K562 (cell line): ENCODE data around the gene RABEPK. TPM values are rescaled to one million over a fixed set of nuclear protein-coding genes. Genes with fewer than 3 reads are reported as not detected.

Source experiments
- RUNX1 ChIP-seq: sonication (generic); IDR thresholded peaks from 2 replicates; pipeline ENCODE4 v1.6.1; 2016; ENCODE audit warnings: antibody characterized with exemption, low read depth
- polyA plus RNA-seq, 8 experiments: library from polyadenylated mRNA; depleted of rRNA in 4 of 8; stranded (reverse) in 5 of 8; unstranded in 3 of 8; fragments of >200 nt; fragmentation: Nextera tagmentation in 2 of 8; fragmentation: Illumina TruSeq in 1 of 8; extraction: Ambion mirVana in 2 of 8; extraction: Trizol in 1 of 8; gene quantifications; 2 replicates each; pipeline versions ENCODE4 v1.2.1 to v1.2.3, GENCODE V29; 2011 to 2014; ENCODE audit warnings: inconsistent platforms in 1 of 8, missing spikeins in 1 of 8
- total RNA-seq, 7 experiments: library from RNA; depleted of rRNA in 6 of 7; stranded (reverse); fragments of >200 nt in 6 of 7; fragmentation: Illumina TruSeq in 2 of 7; extraction: Trizol in 2 of 7; gene quantifications; 2 replicates each; pipeline versions ENCODE4 v1.2.1 to v1.2.3, GENCODE V29; 2011 to 2021; ENCODE audit warnings: low replicate concordance in 1 of 7
- TF ChIP-seq, protein P1 (sequence below), 2 experiments: fragments of 450-650 bp; IDR thresholded peaks; 2 replicates each; pipeline ENCODE4 v1.6.1; 2016; ENCODE audit warnings: mild to moderate bottlenecking in 2 of 2, borderline replicate concordance in 1 of 2, low read depth in 1 of 2, moderate library complexity in 1 of 2

Gene RABEPK
- total and polyA plus RNA-seq, 9 of the 15 experiments (the other 6 are each of a cell fraction or from before 2014, with no cell fraction given) = 38.3 to 113 (median 52.8) TPM

DNA sequence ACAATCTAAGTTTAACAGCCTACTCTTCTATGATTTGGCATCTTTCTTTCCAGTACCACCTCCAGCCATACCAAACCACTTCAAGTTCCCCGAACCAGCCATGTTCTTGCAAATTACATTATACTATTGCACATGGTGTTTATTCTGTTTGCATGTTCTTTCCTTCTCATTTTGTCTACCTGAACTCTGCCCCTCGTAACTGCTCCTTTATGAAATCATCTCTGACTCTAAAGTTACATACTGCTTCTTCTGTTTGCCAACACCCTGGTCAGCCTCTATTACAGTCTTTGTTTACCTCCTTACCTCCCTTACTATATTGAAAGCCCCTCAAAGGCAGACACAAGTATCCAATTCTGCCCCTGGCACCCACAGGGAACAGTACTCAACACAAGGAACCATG is 16.8 kb upstream of the RABEPK start (continued):
- TF ChIP-seq, protein P1, sequence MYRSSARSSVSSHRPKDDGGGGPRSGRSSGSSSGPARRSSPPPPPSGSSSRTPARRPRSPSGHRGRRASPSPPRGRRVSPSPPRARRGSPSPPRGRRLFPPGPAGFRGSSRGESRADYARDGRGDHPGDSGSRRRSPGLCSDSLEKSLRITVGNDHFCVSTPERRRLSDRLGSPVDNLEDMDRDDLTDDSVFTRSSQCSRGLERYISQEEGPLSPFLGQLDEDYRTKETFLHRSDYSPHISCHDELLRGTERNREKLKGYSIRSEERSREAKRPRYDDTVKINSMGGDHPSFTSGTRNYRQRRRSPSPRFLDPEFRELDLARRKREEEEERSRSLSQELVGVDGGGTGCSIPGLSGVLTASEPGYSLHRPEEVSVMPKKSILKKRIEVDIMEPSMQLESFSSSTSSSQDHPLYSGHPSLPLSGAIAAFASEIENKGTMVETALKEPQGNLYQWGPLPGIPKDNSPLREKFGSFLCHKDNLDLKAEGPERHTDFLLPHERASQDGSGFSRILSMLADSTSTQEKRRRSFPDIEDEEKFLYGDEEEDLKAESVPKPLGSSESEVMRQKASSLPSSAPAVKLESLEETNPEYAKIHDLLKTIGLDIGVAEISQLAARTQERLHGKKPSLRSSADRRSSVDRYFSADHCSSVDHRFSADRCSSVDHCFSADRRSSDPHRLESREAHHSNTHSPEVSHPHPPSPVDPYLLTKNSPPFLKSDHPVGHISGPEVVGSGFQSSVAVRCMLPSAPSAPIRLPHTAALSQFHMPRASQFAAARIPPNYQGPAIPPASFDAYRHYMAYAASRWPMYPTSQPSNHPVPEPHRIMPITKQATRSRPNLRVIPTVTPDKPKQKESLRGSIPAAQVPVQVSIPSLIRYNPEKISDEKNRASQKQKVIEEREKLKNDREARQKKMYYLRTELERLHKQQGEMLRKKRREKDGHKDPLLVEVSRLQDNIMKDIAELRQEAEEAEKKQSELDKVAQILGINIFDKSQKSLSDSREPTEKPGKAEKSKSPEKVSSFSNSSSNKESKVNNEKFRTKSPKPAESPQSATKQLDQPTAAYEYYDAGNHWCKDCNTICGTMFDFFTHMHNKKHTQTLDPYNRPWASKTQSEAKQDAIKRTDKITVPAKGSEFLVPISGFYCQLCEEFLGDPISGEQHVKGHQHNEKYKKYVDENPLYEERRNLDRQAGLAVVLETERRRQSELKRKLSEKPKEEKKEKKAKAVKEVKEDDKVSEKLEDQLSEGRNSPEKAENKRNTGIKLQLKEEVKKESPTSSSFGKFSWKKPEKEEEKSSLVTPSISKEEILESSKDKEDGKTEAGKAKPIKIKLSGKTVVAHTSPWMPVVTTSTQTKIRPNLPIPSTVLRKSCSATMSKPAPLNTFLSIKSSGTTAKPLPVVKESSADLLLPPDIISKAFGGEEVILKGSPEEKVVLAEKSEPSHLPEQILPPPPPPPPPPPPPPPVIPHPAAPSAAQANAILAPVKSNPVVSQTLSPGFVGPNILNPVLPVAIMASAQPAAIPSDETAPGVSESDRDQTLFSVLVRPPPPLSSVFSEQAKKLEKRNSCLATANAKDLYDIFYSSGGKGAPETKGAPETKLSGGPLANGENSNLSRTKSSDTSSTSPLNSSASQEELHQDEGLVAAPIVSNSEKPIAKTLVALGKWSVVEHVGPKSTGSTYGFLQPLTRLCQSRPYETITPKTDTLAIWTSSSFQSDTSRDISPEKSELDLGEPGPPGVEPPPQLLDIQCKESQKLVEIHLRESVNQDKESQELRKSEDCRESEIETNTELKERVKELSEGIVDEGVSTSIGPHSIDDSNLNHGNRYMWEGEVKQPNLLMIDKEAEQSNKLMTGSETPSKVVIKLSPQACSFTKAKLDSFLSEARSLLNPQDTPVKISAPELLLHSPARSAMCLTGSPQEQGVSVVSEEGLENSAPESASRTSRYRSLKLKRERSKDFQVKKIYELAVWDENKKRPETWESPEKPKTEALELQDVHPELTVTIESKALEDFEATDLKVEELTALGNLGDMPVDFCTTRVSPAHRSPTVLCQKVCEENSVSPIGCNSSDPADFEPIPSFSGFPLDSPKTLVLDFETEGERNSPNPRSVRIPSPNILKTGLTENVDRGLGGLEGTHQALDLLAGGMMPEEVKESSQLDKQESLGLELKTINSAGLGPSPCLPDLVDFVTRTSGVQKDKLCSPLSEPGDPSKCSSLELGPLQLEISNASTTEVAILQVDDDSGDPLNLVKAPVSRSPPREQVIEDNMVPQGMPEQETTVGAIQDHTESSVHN (IDR thresholded peaks at IDR 0.05; ENCODE audit: borderline replicate concordance in 1 of 2, low read depth in 1 of 2) = no peak
- no peak for TF ChIP-seq RUNX1
